Neural progenitor cell (in vitro differentiated cells): ENCODE measurements around the gene CDH23.

Experiments
- CTCF ChIP-seq: fragments of 200-600 bp; sonication (generic); IDR thresholded peaks from 2 replicates; pipeline ENCODE4 v1.5.1; 2017; ENCODE audit warnings: antibody characterized with exemption, mild to moderate bottlenecking
- EZH2 ChIP-seq: fragments of 200-600 bp; sonication (generic); IDR thresholded peaks from 2 replicates; pipeline ENCODE4 v1.6.1; 2017; ENCODE audit warnings: antibody characterized with exemption, mild to moderate bottlenecking, moderate library complexity
- EZH2phosphoT487 ChIP-seq: fragments of 200-600 bp; sonication (generic); IDR thresholded peaks from 2 replicates; pipeline ENCODE4 v1.6.1; 2017; ENCODE audit warnings: antibody characterized with exemption

GRCh38 chr10:71578069-71578468, 181.3 kb downstream of the CDH23 start:
- no peak for TF ChIP-seq EZH2
- no peak for TF ChIP-seq CTCF
- TF ChIP-seq EZH2phosphoT487: no peak
